Astrocyte (in vitro differentiated cells and primary cell): ENCODE measurements around the gene C16orf82.

Source experiments
- CTCF ChIP-seq: IDR thresholded peaks from 2 replicates; pipeline ENCODE4 v1.5.1; 2011; ENCODE audit warnings: low read depth, mild to moderate bottlenecking, inconsistent platforms, low read length, moderate library complexity; ENCODE audit not compliant: insufficient read depth
- EZH2 ChIP-seq: IDR thresholded peaks from 2 replicates; pipeline ENCODE4 v1.6.1; 2012; ENCODE audit warnings: mild to moderate bottlenecking, low read length, inconsistent platforms; ENCODE audit not compliant: insufficient read depth

GRCh38 chr16:27083861-27084261, 17.1 kb downstream of the C16orf82 start:
- TF ChIP-seq CTCF (no peak), EZH2 (no peak)
